ENCODE measurements around the gene ZMYM3. TPM values are rescaled to one million over a fixed set of nuclear protein-coding genes. Genes with fewer than 3 reads are reported as not detected.
"Not testable (repeated sequence)": the region's sequence is repeated elsewhere in the genome, so short reads cannot be mapped to it uniquely, and the experiment has no call there.

ZMYM3 gene
- 88.9 and 92.4 TPM in 2 replicates for total RNA-seq
- long read RNA-seq, partial matches to known transcripts: 37 of 40 reads
- long read RNA-seq, other reads (novel, unspliced or antisense): 3 of 40 reads

- Mint-ChIP-seq H3K36me3 (ENCODE audit: insufficient read depth) (peaks cover 6% of the 10 kb centered on the region), H3K27ac (peak within 1 kb of the TSS; percentile 91), H3K4me3 (ENCODE audit: low read depth) (peak within 1 kb of the TSS; percentile 96), H3K9me3 (ENCODE audit: low read depth) (peaks cover 7% of the 10 kb centered on the region), H3K27me3 (no peaks in the 10 kb centered on the region), H3K4me1 (ENCODE audit: low read depth) (peaks cover 22% of the 10 kb centered on the region)
- DNase-seq (ENCODE audit: low spot score, unreplicated experiment): peak; percentile 70
- TF ChIP-seq, protein P1, sequence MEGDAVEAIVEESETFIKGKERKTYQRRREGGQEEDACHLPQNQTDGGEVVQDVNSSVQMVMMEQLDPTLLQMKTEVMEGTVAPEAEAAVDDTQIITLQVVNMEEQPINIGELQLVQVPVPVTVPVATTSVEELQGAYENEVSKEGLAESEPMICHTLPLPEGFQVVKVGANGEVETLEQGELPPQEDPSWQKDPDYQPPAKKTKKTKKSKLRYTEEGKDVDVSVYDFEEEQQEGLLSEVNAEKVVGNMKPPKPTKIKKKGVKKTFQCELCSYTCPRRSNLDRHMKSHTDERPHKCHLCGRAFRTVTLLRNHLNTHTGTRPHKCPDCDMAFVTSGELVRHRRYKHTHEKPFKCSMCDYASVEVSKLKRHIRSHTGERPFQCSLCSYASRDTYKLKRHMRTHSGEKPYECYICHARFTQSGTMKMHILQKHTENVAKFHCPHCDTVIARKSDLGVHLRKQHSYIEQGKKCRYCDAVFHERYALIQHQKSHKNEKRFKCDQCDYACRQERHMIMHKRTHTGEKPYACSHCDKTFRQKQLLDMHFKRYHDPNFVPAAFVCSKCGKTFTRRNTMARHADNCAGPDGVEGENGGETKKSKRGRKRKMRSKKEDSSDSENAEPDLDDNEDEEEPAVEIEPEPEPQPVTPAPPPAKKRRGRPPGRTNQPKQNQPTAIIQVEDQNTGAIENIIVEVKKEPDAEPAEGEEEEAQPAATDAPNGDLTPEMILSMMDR (IDR thresholded peaks at IDR 0.05; ENCODE audit: unreplicated experiment): no peak
These were observed at the start of gene ZMYM3 for GRCh38 chrX:71254092-71254963. Gene ZMYM3 (minus strand): TSS chrX:71254140. CDS start chrX:71253255, 885 bp downstream.

DNA sequence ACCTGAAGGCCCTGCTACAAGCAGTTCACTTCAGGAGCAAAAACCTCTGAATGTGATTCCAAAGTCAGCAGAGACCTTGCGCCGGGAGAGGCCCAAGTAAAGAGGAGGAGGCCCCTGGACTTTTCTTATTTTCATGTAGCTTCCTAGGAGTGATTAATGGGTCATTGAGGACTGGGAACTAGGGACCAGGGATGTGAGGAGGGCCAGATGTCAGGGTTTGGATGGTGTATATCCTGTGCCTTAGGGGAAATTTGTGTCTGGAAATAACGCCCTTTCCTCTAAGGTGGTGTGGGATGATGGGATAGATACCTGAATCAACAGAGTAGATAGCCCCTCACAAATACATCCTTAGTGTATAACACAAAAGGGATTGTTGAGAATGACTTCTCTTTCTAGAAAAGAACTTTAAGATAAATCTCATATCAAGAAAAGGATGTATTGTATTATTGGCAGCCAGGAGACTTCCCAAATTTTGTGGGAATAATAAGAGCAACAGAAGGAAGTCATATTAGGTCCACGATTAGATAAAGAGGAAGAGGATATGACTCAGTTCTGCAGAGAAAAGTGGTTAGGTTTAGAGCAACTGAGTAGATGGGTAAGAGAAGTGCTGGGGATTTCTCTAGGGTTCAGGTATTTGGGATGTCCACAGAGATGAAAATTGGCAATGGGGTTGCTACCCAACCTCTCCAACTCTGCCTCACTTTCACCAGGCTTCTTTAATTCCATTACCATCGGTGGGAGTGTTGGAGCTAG is 48.7 kb upstream of the ZMYM3 start:
- no peak for DNase-seq (ENCODE audit: low spot score, unreplicated experiment)
- Mint-ChIP-seq H3K36me3 (ENCODE audit: insufficient read depth) (peaks cover 32% of the 10 kb centered on the region), H3K27ac (no peak overlapping the region), H3K4me3 (ENCODE audit: low read depth) (no peak overlapping the region), H3K9me3 (ENCODE audit: low read depth) (peaks cover 16% of the 10 kb centered on the region), H3K4me1 (ENCODE audit: low read depth) (peaks cover 13% of the 10 kb centered on the region), H3K27me3 (no peaks in the 10 kb centered on the region)
- TF ChIP-seq, protein P1 (IDR thresholded peaks at IDR 0.05; ENCODE audit: unreplicated experiment): no peak

GRCh38 chrX:71301195-71301924 is 47.4 kb upstream of the ZMYM3 start, which contains the start of gene ITGB1BP2:
Gene ITGB1BP2 (plus strand): TSS chrX:71301750. CDS start chrX:71301807, 57 bp downstream.
- Mint-ChIP-seq H3K27ac (peak within 1 kb of the TSS; percentile 91), H3K4me3 (ENCODE audit: low read depth) (no peak within 1 kb of the TSS), H3K4me1 (ENCODE audit: low read depth) (peaks cover 13% of the 10 kb centered on the region), H3K36me3 (ENCODE audit: insufficient read depth) (peaks cover 41% of the 10 kb centered on the region), H3K9me3 (ENCODE audit: low read depth) (peaks cover 22% of the 10 kb centered on the region), H3K27me3 (no peaks in the 10 kb centered on the region)
- no peak for DNase-seq (ENCODE audit: low spot score, unreplicated experiment)
- TF ChIP-seq, protein P1 (IDR thresholded peaks at IDR 0.05; ENCODE audit: unreplicated experiment): no peak

DNA sequence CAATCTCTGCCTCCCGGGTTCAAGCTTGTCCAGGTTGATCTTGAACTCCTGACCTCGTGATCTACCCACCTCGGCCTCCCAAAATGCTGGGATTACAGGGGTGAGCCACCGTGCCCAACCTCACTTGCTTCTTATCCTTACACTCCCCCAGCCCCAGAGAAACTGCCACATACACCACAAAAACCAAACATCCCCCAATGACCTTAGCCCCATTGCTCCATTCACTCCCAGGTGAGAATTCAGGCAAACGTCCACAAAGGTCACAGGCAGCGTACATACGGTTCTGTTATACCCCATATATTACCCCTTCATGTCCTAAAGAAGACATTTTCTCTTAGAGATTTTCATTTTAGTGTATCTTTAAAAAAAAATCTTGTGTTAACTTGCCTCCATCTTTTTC is 46.6 kb upstream of the ZMYM3 start:
- Mint-ChIP-seq H3K36me3 (ENCODE audit: insufficient read depth) (peaks cover 44% of the 10 kb centered on the region), H3K4me1 (ENCODE audit: low read depth) (peaks cover 13% of the 10 kb centered on the region), H3K9me3 (ENCODE audit: low read depth) (peaks cover 22% of the 10 kb centered on the region), H3K27ac (peak overlapping the region; percentile 91)
- H3K27me3 Mint-ChIP-seq; H3K4me3 Mint-ChIP-seq (ENCODE audit: low read depth); DNase-seq (ENCODE audit: low spot score, unreplicated experiment): not testable (repeated sequence)

DNA sequence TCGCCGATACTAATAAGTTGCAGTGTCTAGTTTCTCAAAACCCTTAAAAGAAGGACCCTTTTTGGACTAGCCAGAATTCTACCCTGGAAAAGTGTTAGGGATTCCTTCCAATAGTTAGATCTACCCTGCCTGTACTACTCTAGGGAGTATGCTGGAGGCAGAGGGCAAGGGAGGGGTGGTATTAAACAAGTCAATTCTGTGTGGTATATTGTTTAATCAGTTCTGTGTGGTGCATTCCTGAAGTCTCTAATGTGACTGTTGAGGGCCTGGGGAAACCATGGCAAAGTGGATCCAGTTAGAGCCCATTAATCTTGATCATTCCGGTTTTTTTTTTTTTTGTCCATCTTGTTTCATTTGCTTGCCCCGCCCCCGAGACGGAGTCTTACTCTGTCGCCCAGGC is 46.1 kb upstream of the ZMYM3 start:
- peaks cover 41% of the 10 kb centered on the region for H3K36me3 Mint-ChIP-seq (ENCODE audit: insufficient read depth)
- DNase-seq (ENCODE audit: low spot score, unreplicated experiment); H3K27me3 Mint-ChIP-seq; H3K4me3 Mint-ChIP-seq (ENCODE audit: low read depth); H3K27ac Mint-ChIP-seq: not testable (repeated sequence)
- peaks cover 21% of the 10 kb centered on the region for H3K9me3 Mint-ChIP-seq (ENCODE audit: low read depth)
- peaks cover 13% of the 10 kb centered on the region for H3K4me1 Mint-ChIP-seq (ENCODE audit: low read depth)

Measured in progenitor cell of endocrine pancreas (in vitro differentiated cells).